SH-SY5Y (cell line): ENCODE data around the gene OCA2.

Source experiments
- GATA2 ChIP-seq: IDR thresholded peaks from 2 replicates; pipeline ENCODE4 v1.6.1; 2011; ENCODE audit warnings: mild to moderate bottlenecking, low read depth, low read length
- GATA3 ChIP-seq: IDR thresholded peaks from 2 replicates; pipeline ENCODE4 v1.6.1; 2011; ENCODE audit warnings: low read depth, mild to moderate bottlenecking, low read length, moderate library complexity

- no peak for TF ChIP-seq GATA2
- no peak for TF ChIP-seq GATA3
Observed at GRCh38 chr15:27832237-27832596, 266.9 kb downstream of the OCA2 start.
